IPS-18a (cell line): Measurements from ENCODE around the gene SP3.
"Not testable (repeated sequence)": the region's sequence is repeated elsewhere in the genome, so short reads cannot be mapped to it uniquely, and the experiment has no call there.

Source experiments
- H3K27ac ChIP-seq: one replicate; pipeline ENCODE4 v1.5.1; 2013; ENCODE audit warnings: low read length
- H3K27me3 ChIP-seq: one replicate; pipeline ENCODE4 v1.6.1; 2013; ENCODE audit warnings: mild to moderate bottlenecking, low read length; ENCODE audit not compliant: control insufficient read depth, insufficient read depth
- H3K36me3 ChIP-seq: one replicate; pipeline ENCODE4 v1.6.1; 2013; ENCODE audit warnings: low read depth, low read length; ENCODE audit not compliant: control insufficient read depth
- H3K4me1 ChIP-seq: one replicate; pipeline ENCODE4 v1.6.1; 2013; ENCODE audit warnings: low read depth, low read length; ENCODE audit not compliant: control insufficient read depth
- H3K4me3 ChIP-seq: one replicate; pipeline ENCODE4 v1.5.1; 2013; ENCODE audit warnings: low read length
- H3K9ac ChIP-seq: one replicate; pipeline ENCODE4 v1.6.1; 2013; ENCODE audit warnings: mild to moderate bottlenecking, low read length, moderate library complexity
- H3K9me3 ChIP-seq: one replicate; pipeline ENCODE4 v1.6.1; 2013; ENCODE audit warnings: low read depth, low read length; ENCODE audit not compliant: control insufficient read depth

SP3 gene

DNA sequence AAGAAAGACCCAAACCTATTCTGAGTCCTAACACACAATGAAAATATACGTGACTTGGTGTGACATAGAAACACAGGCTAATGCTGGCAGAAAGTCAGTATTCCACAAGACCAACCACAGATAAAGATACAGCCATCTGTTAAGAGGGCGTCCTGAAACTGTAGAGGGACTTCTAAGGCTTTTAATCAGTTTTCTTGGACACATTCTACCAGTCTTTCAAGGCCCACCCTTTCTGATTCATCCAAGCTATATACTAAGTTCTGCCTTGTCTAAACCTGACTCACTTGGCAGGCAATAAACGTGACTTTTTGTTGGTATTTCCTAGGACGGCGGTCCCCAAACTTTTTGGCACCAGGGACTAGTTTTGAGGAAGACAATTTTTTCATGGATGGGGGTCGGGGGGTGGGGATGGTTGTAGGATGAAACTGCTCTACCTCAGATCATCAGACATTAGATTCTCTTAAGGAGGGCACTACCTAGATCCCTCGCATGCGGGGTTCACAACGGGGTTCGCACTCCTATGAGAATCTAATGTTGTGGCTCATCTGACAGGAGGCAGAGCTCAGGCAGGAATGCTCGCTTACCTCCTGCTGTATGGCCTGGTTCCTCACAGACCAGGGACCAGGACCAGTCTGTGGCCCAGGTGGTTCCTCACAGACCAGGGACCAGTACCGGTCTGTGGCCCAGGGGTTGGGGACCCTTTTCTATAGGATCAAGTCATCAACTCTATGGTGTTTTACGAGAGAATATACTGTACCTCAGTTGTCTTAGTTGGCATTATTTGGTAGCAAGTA lies 61.4 kb downstream of the SP3 start:
- Histone ChIP-seq H3K9me3 (no peaks in the 10 kb centered on the region), H3K4me3 (no peak overlapping the region), H3K9ac (no peak overlapping the region), H3K4me1 (no peaks in the 10 kb centered on the region), H3K27ac (no peak overlapping the region), H3K36me3 (peaks cover 43% of the 10 kb centered on the region), H3K27me3 (no peaks in the 10 kb centered on the region)

DNA sequence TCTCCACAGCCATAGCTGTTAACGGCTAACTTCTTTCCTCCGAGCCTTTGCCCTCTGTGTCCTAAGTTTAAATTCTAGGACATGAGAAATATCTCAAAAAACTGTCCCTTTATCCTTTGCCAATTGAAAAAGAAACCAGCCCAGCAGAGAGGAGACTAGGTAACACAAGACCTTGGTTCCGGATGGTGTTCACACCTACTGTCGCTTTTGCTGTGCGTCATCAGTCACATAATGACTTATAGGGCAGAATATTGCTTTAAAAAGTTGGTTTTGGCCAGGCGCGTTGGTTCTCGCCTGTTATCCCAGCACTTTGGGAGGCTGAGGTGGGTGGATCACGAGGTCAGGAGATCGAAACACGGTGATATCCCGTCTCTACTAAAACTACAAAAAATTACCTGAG lies 66.2 kb downstream of the SP3 start:
- no peak overlapping the region for H3K4me3 ChIP-seq
- no peaks in the 10 kb centered on the region for H3K9me3 ChIP-seq
- no peaks in the 10 kb centered on the region for H3K36me3 ChIP-seq
- H3K27ac ChIP-seq: no peak overlapping the region
- H3K4me1 ChIP-seq: no peaks in the 10 kb centered on the region
- H3K27me3 ChIP-seq: no peaks in the 10 kb centered on the region
- H3K9ac ChIP-seq: no peak overlapping the region

DNA sequence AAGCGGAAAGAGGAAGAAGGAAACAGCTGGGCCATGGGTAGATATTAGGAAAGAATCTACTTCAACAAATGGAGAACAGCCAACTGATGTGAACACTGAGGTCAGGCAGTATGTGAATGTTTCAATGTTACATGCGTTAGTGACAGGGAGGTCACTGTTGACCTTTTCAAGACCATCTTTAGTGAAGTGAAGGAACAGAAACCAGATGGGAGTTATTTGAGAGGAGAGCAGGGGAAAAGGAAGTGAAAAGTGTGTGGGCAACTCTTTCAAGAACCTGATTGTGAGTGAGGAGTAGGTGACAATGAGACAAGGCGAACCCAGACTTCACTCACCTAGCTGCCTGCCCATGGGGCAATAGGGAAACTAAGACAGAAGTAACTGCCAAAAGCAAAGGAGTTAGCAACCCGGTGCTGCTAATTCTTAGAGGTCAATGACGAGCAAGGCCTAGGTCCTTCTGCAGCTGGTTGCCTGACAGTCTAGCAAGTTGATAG lies 67.0 kb downstream of the SP3 start:
- no peak overlapping the region for H3K27ac ChIP-seq
- H3K4me1 ChIP-seq: no peaks in the 10 kb centered on the region
- no peak overlapping the region for H3K4me3 ChIP-seq
- H3K27me3 ChIP-seq: no peaks in the 10 kb centered on the region
- H3K36me3 ChIP-seq: no peaks in the 10 kb centered on the region
- H3K9me3 ChIP-seq: no peaks in the 10 kb centered on the region
- H3K9ac ChIP-seq: no peak overlapping the region

DNA sequence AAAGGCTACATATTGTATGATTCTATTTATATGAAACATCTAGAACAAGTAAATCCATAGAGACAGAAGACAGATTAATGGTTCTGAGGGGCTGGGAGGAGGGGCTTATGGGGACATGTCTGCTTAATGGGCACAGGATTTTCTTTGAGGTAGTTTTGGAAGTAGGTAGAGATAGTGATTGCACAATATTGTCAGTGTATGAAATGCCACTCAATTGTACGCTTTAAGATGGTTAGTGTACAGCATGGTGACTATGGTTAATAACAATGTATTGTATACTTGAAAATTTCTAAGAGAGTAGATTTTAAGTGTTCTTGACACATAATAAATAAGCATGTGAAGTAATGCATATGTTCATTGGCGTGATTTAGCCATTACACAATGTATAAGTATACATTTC lies 68.4 kb downstream of the SP3 start:
- no peaks in the 10 kb centered on the region for H3K4me1 ChIP-seq
- H3K9me3 ChIP-seq: no peaks in the 10 kb centered on the region
- H3K27ac ChIP-seq: no peak overlapping the region
- no peaks in the 10 kb centered on the region for H3K36me3 ChIP-seq
- H3K27me3 ChIP-seq: no peaks in the 10 kb centered on the region
- H3K9ac ChIP-seq: no peak overlapping the region
- H3K4me3 ChIP-seq: no peak overlapping the region

DNA sequence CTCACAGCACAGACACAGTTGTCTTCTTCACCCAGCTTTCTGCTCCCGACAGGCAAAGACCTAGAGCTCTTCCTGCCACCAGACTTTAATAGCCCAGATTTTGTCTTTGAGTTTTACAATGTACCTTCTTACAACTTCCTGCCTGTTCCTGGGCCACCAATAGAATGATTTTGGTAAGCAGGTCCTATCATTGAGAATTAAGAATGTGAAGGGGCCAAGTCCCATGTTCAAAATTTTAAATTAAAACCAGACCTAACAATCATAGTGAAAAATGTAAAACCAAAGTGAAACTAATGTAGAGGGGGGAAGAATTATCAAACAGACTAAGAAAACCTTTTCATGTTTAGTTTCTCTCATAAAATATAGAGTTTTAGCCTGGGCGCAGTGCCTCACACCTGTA lies 72.8 kb downstream of the SP3 start:
- Histone ChIP-seq H3K27ac (no peak overlapping the region), H3K9ac (no peak overlapping the region), H3K4me1 (no peaks in the 10 kb centered on the region), H3K27me3 (no peaks in the 10 kb centered on the region), H3K4me3 (no peak overlapping the region), H3K36me3 (no peaks in the 10 kb centered on the region), H3K9me3 (peaks cover 4% of the 10 kb centered on the region)

DNA sequence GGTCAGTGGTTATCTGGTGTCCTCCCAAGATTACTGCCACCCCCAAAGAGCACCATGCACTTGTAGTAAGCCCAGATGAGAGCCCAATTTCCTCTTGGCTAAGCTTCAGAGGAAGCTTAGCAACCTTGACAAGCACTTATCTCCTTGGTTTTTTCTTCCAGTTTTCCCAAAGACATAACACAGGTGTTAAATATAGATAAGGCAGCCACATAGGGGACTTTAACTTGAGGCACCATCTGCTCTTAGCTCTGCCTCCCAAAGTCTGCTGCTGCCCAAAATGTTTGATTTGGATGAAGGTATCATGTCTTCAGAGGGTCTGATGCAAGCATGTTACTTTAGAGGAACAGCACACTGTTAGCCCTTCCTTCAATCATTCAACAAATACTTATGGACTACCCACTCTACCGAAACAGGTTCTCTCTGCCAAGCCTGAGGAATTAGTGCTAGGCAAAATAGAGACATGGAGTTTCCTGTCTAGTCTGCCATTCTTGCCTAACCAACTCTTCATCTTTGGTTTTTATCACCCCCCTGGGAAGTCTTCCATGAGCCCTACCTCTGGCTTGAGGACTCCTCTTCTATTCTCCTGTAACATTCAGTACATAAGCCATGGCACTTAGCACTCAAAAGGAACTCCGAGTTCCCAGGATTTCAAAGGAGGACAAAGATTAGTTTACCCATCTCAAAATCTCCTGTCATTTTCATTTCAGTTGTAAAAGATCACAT lies 73.7 kb downstream of the SP3 start:
- no peaks in the 10 kb centered on the region for H3K36me3 ChIP-seq
- H3K27ac ChIP-seq: no peak overlapping the region
- H3K9ac ChIP-seq: no peak overlapping the region
- H3K4me3 ChIP-seq: no peak overlapping the region
- H3K27me3 ChIP-seq: no peaks in the 10 kb centered on the region
- H3K9me3 ChIP-seq: peaks cover 4% of the 10 kb centered on the region
- no peaks in the 10 kb centered on the region for H3K4me1 ChIP-seq

DNA sequence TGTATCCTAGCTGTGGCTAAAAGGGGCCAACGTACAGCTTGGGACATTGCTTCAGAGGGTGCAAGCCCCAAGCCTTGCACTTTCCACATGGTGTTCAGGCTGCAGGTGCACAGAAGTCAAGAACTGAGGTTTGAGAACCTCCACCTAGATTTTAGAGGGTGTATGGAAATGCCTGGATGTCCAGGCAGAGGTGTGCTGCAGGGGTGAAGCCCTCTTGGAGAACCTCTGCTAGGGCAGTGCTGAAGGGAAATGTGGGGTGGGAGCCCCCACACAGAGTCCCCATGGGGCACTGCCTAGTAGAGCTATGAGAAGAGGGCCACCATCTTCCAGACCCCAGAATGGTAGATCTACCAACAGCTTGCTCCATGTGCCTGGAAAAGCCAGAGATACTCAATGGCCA lies 75.7 kb downstream of the SP3 start:
- H3K27ac ChIP-seq, H3K9me3 ChIP-seq, H3K9ac ChIP-seq, H3K4me3 ChIP-seq, H3K4me1 ChIP-seq, H3K27me3 ChIP-seq, H3K36me3 ChIP-seq: not testable (repeated sequence)

DNA sequence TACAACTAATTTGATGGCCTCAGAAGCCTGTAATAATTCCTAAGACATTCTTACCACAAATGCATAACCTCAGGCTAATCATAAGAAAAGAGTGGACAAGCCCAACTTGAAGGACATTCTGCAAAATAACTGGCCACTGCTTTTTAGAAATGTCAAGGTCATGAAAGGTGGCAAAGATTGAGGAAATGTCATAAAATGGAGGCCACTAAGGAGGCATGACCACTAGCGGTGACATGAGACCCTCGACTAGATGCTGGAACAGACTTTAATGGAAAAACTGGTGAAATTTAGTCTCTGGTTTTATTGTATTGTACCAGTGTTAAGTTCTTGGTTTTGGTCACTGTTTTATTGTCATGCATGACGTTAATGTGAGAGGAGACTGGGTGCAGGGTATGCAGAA lies 78.6 kb downstream of the SP3 start:
- Histone ChIP-seq H3K4me1 (no peaks in the 10 kb centered on the region), H3K36me3 (no peaks in the 10 kb centered on the region), H3K9ac (no peak overlapping the region), H3K27me3 (no peaks in the 10 kb centered on the region), H3K27ac (no peak overlapping the region), H3K9me3 (peaks cover 4% of the 10 kb centered on the region), H3K4me3 (no peak overlapping the region)

DNA sequence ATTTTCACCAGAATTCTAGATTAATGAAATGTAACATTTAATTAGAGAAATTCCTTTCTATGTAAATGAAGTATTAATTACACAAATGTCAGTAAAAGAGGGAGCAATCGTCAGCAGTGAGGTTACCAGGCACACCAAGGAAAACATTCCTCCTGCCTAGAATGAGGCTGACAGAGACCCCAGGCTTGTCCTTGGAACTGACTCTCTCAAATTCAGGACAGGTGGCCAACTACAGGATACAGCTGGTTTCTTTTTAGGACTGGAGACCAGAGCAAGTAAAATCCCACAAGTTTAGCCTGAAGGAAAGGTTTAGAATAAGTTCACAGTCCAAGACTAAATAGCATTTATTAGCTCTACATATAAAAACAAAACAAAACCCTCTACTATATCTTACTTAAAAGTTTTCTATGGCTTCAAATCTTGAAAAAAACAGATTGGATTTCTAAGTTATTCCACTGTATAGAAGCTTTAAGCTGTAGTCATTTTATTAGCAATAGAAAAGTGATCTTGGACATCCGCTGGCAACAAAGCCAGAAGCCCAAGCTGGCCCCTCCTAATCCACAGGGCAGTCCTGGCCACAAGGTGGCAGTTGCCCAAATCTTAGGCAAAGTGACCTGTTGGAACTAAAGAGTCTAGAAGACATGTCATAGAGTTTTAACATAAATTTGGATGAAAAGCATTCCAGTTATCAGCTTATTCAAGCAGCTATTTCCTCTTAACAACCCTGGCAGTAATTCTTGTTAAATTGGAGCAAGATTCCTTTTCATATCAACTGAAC lies 81.0 kb downstream of the SP3 start:
- Histone ChIP-seq H3K27ac (no peak overlapping the region), H3K27me3 (no peaks in the 10 kb centered on the region), H3K9me3 (peaks cover 2% of the 10 kb centered on the region), H3K4me1 (no peaks in the 10 kb centered on the region), H3K4me3 (no peak overlapping the region), H3K9ac (no peak overlapping the region), H3K36me3 (no peaks in the 10 kb centered on the region)

DNA sequence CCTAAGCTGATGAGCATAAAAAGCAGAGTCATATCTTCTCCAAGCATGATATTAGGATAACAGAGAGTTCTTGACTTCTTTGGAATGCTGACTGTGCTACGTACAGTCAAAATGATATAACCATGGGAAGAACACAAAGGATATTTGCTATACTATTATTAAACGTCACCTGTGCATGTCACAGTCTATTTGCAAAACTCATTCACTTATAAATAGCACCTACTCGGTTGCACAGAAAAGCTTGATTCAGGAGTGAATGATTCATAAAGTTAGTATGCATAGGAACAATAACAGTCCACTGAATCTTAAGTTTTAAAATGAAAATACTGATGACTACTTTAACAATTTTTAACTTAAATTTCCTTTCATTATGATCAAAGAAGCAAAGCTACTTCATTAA lies 83.3 kb downstream of the SP3 start:
- no peak overlapping the region for H3K9ac ChIP-seq
- H3K27me3 ChIP-seq: no peaks in the 10 kb centered on the region
- H3K27ac ChIP-seq: no peak overlapping the region
- H3K9me3 ChIP-seq: no peaks in the 10 kb centered on the region
- no peaks in the 10 kb centered on the region for H3K36me3 ChIP-seq
- H3K4me1 ChIP-seq: no peaks in the 10 kb centered on the region
- H3K4me3 ChIP-seq: no peak overlapping the region

DNA sequence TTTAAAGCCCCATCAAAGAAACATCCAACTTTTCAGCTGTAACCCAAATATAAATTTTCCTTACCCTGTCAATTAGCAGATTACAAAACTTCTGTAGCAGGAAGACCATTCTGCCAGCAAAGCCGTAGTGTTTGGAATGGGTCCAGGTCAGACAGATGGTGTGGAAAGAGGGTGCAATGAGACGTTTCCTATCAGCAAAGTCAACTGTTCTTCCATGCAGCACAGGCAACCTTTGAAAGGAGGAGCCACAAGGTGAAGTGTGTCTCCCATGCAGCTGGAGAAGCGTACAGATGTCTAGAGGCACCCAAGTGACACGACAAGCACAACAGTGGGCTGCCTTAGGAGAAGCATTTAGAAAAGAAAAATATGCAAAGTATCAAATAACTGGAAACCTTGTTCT lies 83.7 kb downstream of the SP3 start:
- Histone ChIP-seq H3K4me3 (no peak overlapping the region), H3K4me1 (no peaks in the 10 kb centered on the region), H3K9me3 (no peaks in the 10 kb centered on the region), H3K9ac (no peak overlapping the region), H3K27me3 (no peaks in the 10 kb centered on the region), H3K36me3 (no peaks in the 10 kb centered on the region), H3K27ac (no peak overlapping the region)
